ENCODE results near the gene HOMEZ.

Gene HOMEZ

DNA sequence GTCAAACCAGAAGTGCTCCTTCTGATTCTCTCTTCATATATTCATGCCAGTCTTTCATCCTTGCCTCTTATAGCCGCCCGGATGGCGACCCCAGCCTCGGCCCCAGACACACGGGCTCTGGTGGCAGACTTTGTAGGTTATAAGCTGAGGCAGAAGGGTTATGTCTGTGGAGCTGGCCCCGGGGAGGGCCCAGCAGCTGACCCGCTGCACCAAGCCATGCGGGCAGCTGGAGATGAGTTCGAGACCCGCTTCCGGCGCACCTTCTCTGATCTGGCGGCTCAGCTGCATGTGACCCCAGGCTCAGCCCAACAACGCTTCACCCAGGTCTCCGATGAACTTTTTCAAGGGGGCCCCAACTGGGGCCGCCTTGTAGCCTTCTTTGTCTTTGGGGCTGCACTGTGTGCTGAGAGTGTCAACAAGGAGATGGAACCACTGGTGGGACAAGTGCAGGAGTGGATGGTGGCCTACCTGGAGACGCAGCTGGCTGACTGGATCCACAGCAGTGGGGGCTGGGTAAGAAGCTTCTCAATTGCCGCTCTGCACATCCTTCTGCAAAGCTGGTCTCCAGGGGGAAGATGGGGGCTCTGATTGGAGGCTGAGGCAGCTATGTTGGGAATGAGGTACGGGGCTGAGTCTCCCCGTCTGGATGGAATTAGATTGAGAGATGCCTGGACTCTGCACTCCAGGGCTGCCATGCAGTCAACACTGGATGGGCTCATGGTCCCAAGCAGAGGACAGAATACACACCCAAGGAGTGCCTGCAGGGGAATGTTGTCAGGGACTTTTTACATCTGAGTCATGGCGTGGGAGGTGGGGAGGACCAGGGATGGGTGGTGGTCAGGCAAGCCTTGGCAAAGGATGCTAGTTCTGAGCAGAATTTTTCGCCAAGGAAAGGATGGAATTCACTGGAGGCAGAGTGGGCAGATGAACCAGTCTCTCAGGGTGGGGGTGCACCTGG lies 22.0 kb upstream of the HOMEZ start:
- DNase-seq (ENCODE audit: low read depth in 3 of 3), result no peak

DNA sequence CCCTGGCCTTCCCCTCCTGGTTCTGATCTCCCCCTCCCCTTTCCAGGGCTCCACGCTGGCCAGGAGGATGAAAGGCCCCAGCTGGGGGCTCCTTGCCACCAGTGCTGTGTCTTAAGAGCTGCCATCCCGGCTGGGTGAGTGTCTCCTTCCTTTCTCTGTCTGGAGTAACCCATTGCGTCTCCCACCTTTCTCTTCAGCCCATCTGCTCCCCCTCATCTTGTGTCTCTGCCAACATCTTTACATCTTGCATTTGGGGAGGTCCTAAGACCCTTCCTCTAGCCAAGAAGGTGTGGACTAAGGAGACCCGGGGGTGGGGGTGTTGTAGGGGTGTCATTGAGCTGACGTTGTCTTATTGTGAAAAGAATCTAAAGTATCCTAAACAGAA lies 21.2 kb upstream of the HOMEZ start:
- no peak for DNase-seq (ENCODE audit: low read depth in 3 of 3)

DNA sequence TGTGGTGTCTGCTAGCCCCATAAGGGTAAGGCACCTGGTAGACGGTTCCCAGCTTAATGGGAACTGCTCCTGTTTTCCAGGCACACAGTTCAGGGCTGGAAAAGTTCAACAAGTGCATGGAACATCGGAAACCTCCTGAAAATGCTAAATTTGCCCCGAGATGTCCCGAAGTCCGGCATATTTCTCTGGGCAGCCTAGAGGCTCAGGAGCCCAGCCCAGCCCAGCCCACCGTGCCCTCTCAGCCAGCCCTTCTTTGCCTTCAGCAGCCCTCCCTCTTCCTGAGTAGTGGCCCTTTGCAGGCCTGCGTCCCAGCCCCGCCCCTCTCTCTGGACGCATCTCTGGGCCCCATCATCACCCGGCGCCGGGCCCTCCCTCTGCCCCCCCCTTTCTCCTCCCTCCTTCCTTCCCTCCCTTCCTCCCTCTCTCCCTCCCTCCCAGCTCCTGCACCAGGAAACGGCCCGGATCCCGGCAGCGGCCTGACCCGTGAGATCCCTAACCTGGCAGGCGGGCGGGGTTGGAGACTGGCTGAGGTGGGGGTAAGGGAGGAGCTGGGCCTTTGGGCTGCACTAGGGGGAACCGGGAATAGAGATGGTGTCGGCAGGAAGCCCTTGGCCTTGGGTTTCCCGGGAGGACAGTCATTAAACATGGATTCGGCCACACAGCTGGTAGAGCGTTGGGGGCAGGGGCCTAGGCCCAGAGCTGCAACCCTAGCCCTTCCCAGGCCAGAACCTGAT lies 20.6 kb upstream of the HOMEZ start, which contains the start of gene BCL2L2:
BCL2L2 (plus strand) TSS at position 422 of the 734 bp plus-strand sequence. CDS start 935 bp downstream, outside the sequence.
- DNase-seq (ENCODE audit: low read depth in 3 of 3), result no peak

DNA sequence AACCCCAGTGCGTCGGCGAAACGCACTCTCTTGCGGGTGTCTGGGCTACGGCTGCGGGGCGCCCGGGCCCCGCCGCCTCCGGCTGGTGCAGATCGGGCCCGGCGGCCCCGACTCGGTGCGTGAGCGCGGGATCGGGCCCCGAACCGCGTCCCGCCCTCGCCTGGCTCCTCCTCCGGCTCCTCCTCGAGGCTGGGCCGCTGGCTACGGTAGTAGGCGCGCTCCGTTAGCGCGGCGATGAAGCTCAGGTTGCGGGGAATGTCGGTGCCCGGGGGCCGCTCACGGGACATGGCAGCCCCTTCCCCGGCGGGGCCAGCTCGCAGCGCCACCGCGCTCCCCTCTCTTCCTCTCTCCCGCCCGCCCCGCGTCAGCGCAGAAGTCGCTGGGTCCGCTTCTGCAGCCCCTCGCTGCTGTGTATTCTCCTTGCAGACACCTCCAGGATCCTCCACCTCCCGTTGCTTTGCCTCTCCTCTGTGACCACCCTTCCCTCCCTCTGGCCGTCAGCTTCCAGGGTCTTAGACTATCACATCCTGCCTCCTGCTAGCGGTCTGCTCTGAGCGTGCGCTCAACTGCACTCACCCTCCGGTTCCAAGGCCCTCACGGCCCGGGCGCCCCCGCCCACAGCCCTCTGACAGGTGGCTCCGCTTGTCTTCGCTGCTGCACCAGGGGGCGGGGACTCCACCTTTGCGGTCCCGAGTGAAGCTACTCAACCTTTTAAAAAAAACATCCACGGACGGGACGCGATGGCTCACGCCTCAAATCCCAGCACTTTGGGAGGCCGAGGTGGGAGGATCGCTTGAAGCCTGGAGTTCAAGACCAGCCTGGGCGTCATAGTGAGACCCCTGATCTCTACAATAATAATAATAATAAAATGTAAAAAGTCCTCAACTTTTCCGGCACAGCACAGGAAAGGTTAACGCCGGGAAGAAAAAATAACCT lies 16.6 kb upstream of the HOMEZ start, which contains the start of gene PPP1R3E:
PPP1R3E (minus strand) TSS at position 570 of the 936 bp plus-strand sequence; CDS start at position 287, 283 bp downstream.
- DNase-seq (ENCODE audit: low read depth in 3 of 3), result peak; percentile 68 to 87 (median 82)

DNA sequence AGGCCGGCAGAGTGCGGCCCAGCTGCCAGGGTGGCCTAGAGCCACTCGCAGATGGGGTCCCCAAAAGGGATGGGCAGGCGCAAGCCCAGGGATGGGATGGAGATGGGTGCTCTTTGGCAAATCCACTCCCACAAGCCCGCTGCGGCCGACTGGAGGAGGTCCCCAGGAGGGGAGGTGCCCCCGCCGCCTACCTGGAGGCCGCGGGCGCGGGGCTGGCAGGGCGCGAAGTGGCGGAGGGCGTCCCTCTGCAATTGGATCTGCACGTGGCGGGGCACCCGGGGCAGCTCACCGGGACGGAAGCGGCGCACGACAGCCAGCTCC lies 16.0 kb upstream of the HOMEZ start:
- no peak for DNase-seq (ENCODE audit: low read depth in 3 of 3)

DNA sequence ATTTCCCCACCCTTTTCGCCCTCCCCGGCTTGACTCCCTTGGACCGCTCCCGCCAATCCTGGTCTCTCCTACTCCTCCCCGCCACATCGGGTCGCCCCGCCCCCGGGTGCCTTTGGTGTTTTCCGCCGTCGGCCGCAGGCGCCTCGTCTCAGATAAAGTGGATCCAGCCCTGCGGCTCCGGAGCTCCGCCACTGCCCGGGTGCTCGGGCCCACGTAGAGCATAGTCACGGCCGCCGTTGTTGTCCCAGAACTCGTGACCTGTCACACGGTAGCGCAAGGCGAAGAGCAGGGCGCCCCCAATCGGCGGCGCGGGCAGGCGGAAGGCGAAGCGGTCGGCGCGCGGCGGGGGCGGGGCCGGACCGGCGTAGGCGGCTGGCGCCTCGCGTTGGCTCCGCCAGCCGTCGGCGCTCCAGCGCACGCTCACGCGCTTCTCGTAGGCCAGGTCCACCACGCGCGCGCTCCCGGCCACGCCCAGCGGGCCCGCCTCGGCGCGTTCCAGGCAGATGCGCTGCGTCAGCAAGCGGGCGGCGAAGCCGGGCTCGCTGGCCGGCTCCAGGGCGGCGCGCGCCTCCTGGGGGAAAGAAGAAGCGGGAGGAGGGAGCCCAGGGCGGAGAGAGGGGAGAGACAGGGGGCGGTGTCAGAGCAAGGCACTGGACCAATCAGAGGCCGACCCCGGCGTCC lies 15.5 kb upstream of the HOMEZ start:
- peak; percentile 94 to 95 (median 95) for DNase-seq (ENCODE audit: low read depth in 3 of 3)

DNA sequence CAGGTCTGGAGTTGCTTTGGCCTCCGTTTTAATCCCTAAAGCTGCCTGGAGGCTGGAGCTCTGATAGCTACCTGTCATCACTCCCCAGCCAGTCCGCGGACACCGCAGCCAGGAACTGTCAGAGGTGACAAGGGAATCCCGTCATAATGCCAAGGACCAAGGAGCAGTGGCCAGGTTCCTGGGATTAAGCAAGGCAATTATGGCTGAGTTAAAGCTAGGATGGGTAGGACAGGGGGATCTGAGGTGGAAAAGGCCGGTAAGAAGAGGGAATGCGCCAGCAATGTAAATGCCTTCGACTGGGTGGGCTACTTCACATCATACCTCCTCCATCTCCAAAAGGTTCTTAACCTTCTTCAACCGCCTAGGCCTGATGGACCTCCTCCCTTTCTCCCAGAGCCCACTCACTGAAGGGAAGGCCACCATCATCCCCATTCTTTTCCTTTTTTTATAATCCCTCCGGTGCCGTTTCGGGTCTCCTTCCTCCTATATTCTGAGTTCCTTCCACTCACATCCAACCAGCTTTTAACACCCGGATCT lies 14.8 kb upstream of the HOMEZ start:
- DNase-seq (ENCODE audit: low read depth in 3 of 3), result no peak

DNA sequence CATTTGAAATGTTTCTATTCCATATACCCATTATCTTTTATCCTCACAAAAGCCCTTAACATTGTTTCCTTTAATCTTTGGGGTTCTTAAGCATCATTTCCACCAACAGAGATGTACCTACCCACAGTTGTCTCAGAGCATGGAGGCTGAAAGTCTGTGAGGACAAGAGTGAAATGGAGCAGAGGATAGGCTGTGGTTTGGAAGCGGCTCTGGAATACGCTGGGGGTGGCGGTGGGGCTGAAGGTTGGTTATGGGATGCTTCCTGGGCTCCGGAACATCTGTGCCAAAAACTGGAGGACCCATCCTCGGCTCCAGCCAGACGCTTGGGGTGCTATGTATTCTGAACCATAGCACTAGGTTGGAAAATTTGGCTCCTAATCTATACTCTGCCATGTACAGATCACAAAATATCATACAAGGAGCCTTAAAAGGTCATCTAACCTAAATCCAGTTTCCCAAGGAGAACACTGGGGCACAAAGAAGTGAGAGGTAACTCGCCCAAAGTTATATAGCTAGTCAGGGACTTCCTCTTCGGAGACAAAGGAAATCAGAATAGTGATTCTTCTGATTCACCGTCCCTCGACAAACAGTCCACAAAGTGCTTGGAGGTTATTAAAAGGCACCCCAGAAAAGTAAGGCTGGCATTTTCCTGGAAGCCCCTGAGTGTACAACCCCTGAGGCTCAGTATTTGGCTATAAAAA lies 14.2 kb upstream of the HOMEZ start:
- DNase-seq (ENCODE audit: low read depth in 3 of 3), result no peak

DNA sequence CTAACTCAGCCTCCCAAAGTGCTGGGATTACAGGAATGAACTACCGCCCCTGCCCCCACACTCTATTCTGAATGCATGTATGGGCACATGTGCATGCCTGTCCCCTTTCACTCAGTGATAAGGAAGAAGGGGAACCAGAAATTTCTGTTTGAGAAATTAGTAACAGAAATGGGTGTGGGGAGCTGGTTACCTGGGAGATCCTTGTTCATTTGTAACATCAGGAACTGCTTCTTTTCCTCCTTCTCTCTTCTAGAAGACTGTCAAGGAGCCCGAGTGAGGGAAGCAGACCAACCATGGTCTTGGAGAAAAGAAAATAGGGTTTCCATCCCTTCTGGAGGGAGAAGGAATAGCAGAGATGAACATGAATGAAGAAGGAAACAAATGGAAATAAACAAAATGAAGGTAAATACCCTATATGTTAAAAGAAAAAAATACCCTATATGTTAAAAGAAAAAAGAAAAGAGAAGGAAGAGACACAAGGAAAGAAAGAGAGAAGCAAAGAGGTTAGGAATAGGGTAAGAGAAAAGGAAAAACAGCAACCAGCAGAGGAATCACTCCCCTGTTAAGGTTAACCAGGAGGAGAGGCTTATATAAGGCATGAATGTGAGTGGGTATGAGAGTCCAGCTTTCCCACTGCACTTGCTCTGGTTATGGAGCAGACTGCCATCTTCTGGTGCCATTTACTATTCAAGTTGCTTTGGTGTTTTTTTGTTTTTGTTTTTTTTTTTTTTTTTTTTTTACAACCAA lies 13.5 kb upstream of the HOMEZ start:
- no peak for DNase-seq (ENCODE audit: low read depth in 3 of 3)

DNA sequence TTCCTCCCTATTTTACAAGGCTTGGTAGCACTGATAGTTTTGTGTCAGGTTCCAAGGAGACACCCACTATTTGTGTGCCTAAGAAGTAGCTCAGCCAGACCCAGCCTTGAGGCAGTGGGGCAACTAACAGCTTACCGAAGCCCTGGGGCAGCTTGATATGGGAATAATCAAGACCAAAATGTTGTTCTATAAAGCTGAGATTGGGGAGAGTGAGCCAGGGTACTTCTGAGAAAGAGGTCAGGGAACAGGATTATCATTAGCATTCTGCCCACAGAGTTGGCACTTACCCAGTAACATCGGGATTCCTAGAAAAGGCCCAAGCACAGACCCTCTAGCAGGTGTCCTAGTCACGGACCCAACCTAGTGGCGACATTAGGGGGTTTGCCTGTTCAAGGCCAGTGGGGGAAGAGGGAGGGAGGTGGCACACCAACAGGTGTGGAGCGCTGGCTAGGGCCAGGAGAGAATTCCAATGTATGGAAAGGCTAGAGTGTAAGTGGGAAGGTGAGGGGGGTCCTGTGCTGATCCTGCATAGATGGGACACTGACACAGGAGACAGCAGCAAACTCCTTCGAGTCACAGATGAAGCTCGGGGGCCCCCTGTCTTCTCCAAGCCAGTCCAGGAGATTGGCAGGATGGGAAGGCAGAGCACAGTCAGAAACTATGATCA lies 11.8 kb upstream of the HOMEZ start:
- DNase-seq (ENCODE audit: low read depth in 3 of 3), result no peak

DNA sequence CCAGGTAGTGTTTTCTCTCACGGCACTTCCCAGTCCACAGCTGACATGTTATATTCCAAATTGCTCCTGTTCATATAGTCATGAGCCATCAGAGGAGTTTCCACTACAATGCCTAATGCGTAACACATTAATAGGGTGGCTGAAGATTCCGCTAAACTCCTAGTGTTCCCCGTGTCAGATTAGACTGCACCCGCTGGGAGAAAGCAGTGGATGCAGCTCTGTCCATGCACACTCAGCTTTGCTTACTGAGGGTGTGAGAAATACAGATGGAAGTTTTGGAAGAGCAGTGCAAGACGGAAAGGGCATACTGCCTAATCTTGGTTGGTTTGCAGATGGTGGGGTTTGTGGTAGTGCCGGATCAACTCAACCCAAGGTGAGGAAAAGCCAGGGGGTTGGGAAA lies 11.2 kb upstream of the HOMEZ start:
- DNase-seq (ENCODE audit: low read depth in 3 of 3), result no peak

DNA sequence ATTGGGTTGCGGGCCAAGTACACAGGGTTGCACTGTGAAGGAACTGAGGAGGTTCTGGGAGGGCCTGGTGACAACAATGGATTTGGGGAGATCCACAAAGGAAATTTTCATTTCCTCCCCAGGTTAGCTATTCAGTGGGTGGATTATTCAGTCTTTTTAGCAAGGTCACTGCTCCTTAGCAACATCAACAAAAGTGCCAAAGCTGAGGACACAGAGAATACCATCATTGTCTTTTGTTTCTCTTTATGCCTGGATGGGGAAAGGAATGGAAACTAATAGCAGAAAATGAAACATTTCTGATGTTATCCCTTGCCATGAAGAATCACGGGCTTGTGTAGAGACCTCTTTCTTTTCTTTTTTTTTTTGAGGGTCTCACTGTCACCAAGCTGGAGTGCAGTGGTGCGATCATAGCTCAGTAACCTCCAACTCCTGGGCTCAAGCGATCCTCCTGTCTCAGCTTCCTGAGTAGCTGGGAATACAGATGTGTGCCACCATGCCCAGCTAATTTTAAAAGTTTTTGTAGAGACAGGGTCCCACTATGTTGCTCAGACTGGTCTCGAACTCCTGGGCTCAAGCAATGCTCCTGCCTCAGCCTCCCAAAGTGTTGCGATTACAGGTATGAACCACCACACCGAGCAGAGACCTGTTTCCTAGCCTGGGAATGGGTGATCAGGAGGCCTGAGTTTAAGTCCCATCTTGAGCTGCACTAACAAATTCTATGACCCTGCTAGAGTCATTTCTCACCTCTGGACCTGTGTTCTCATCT lies 10.3 kb upstream of the HOMEZ start:
- no peak for DNase-seq (ENCODE audit: low read depth in 3 of 3)

DNA sequence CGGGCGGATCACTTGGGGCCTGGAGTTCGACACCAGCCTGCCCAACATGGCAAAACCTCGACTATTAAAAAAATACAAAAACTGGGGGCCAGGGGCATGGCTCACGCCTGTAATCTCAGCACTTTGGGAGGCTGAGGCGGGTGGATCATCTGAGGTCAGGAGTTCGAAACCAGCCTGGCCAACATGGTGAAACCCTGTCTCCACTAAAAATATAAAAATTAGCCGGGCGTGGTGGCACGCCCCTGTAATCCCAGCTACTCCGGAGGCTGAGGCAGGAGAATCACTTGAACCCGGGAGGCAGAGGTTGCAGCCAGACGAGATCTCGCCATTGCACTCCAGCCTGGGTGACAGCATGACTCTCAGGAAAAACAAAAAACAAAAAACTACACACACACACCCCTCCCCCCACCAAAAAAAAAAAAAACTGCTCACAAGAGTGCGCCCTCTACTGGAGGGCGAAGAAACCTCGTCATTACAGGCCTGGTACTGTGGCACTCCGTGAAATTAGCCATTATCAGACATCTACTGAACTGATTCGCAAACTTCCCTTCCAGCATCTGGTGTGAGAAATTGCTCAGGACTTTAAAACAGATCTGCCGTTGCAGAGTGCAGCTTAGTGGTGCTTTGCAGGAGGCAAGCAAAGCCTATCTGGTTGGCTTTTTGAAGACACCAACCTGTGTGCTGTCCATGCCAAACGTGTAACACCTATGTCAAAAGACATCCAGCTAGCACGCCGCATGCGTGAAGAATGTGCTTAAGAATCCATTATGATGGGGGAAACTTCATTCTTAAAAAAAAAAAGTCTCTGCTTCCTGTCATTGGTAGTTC lies 9.0 kb upstream of the HOMEZ start:
- peak in 1 of 3 donors; percentile 40 for DNase-seq (ENCODE audit: low read depth in 3 of 3)

DNA sequence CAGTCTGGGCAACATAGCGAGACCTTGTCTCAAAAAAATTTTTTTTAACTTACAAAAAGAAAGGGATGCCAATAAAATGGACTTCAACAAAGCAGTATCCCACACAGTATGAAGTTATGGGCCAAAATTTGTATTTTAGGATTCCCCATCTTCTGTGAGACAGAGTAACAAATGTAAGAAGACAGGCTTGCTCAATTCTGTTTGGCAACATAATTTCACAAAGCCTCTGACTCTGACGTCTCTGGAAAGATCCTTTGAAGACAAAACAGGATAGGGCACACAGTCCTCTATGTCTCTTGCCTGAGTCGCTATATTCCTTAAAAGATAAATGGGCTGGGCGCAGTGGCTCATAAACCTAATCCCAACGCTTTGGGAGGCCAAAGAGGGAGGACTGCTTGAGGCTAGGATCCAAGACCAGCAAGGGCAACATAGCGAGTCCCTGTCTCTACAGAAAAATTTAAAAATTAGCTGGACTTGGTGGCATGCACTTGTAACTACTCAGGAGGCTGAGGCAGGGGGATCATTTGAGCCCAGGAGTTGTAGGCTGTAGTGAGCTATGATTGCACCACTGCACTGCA lies 1.1 kb upstream of the HOMEZ start:
- DNase-seq (ENCODE audit: low read depth in 3 of 3), result no peak

DNA sequence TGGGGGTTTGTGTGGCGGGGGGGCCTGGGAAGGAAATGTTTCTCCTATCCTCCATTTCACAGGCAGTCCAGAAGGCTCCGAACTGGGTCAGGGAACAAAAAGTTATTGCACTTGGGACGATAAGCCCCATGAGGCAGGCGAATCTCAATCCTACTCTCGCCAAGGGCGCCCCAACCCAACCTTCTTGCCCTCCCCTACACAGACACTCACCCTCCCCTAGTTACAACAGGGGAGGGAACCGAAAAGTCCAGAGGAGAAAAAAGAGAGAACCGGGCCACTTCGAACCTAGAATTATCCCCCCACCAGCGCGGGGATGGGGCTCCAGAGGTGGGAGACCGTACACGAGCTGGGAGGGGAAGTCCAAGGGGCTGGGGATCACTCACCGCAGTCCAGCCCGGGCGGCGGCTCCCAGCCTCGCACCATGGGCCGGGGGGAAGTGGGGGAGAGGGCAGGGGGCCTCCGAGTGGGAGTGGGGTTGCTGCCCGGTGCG lies 357 bp downstream of the HOMEZ start:
- no peak for DNase-seq (ENCODE audit: low read depth in 3 of 3)

DNA sequence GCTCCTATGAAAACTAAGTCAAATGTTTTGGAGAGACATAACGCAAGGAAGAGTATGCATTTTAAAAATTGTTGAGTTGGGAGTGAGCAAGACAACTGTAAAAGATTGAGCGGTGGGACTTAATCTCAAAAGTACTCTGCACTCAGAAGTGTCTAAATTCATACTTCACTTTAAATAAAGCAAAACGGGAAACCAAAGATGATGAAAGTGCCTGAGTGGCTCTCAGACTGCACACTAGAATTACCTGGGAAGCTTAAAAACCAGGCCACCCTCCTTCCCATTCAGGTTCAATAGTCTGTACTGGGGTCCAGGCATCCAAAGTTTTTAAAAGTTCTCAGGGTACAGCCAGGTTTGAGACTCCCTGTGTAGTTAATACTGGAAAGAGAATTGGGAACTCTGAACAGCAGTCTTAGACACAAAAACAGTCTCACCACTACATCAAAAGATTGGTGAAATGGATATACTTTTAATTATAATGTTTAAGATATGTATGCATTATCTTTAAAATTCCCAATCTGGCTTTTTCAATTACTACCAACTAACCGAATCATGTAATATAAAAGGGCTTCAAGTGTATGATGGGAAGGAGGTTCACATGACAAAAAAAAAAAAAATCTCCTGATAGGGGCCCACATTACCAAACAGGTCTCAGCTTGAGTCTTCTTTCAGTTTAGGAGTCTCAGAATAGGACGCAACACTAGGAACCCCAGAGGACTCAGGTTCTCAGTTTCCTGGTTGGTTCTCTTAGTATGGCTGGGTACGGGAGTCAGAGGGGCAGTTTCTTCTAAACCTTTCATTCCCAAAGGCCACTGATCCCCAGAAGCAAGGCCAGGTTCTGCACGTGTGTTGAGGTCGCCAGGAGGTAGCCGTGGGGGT lies 1.0 kb downstream of the HOMEZ start:
- DNase-seq (ENCODE audit: low read depth in 3 of 3), result no peak

All from stimulated activated CD4-positive, alpha-beta T cell treated with anti-CD3 and anti-CD28 coated beads, TNF-alpha, amount 100 ng/mL, for 48 hours (primary cell).